Measurements from ENCODE around the gene GAS2L1.

The GAS2L1 gene

DNA sequence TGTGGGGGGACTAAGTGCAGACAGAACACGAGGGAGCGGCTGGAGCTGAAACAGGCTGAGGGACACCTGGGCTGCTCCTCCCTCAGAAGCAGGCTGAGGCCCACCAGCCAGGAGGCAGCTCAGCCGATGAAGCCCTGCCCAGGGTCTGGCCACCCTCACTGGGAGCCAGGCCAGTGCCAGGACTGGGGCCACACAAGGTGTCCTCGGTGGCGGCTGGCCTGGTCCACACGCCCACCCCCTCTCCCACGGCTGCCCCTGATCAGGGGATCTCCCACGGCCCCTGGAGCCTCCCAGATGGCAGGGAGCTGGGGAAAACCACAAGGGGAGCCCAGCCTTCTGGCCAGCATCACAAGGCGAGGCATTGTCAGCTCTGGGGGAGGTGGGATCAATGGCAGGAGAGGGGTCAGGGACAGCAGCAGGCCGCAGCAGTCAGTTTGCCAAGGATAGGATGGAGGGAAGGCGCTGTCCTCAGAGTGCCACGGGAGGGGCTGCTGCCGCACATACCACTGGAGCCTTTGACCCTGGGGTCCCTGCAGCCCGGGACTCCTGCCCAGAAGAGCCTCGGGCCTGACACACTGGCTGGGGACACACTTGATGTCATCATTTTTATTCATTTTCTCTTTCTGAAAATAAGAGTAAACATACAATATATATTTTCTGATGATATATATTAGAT is 20.8 kb downstream of the GAS2L1 start:
- DNase-seq (ENCODE audit: low read depth in 2 of 2), result no peak

DNA sequence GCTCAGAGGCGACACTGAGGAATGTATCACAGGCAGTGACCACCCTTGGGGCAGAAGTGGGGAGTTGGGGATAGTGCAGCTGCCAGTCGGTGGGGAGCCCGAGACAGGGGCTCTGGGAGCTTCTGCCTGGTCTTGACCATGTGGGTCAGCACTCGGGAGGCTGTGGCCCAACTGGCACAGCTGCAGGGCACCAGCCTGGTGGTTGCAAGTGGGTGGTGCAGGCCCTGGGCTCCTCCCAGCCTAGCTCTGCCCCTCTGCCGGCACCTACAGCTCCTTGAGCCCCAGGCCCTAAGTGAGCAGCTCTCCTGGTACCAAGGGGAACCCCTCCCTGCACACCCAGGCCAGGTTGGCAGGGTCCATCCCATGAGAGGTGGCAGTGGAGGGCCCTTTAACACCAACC is 21.6 kb downstream of the GAS2L1 start:
- no peak for DNase-seq (ENCODE audit: low read depth in 2 of 2)

DNA sequence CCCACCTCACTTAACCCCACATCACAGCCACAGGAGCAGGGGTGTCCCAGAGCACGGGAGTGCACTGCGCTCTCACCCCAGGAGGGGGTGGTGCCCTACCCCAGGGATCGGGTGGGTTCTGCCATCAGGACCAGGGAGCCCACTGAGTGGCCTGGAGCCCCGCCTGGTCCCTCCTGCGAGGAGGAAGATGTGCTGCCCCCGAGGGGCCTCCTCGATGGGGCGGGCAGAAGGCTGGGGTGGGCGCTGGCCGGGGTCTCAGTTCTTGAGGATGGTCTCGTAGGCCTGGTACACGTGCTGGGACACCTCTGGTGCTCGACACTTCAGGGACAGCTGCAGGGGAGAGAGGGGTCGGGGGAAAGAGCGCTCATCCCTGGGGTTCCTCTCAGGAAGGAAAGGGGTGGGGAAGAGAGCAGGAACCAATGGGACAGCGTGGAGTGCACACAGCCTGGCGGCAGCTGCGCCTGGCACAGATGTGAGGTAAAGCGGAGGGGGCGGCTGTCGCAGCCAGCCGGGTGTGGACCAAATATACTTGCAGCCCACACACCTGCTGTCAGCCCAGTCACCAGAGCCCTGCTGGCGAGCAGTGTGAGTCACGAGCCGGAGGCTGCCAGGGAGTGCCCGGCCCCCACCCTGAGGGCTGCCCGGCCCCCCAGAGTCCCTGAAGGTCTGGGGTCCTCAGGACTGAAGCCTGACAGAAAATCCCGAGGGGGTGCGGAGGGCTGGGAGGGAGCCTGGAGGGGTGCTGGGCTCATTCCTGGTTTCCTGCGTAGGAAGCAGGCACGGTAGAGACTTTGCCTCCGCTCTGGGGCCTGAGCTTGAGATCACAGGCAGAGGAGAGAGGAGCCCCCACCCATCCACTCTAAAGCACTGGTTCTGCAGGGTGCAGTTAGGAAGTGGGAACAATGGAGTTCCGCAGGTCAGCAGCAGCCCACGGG is 22.4 kb downstream of the GAS2L1 start:
- no peak for DNase-seq (ENCODE audit: low read depth in 2 of 2)

DNA sequence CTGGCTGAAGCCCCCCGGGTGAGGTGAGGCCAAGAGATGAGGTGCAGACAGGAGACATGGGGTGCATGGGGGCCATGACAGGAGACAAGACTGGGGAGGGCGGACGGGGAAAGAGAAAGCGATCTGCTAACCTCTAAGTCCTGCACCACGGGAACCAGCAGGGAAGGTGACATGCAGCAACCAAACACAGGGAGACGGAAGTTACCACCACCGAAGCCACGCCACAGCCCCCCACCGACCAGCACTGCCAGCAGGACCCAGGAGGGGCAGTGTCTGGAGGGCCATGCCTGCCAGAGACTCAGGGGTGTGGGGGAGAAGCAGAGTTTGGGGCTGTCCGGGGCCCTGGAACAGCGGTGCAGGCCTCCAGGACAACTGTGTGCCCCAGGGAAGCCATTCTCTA is 23.1 kb downstream of the GAS2L1 start:
- no peak for DNase-seq (ENCODE audit: low read depth in 2 of 2)

DNA sequence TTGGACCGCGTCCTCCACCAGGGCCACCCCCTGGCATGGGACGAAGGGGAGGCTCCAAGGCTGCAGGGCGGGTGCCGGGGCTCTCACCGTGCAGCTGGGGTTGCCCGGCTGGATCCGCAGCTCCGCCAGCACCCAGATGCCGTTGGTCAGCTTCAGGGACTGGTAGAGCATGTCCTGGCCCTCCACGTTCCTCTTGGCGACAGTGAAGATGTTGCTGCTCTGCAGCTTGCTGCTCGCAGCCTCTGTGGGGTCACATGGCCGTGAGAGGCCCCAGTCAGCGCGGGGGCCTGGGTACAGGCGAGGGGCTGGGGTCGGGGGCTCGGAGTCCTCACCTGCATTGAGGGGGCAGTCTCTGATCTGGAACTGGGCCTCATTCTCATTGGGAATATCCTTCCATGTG is 23.8 kb downstream of the GAS2L1 start:
- no peak for DNase-seq (ENCODE audit: low read depth in 2 of 2)

DNA sequence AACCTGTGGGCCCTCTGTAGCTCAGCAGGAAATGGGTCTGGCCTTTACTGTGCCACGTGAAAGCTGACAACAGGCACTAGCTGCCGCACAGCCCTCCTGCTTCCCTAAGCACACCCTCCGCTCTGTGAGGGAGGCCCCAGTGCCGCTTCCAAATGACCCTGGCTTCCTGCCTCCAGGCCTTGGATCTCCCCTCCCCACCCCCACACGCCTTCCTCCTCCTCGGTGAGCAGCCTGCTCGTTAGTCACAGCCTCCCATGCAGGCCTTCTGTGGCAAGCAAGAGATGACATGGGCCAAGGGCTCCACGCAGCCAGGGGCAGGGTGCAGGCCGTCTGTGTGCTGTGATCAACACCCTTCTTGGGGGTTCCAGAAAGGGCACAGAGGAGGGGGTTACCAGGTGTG is 24.3 kb downstream of the GAS2L1 start:
- no peak for DNase-seq (ENCODE audit: low read depth in 2 of 2)

DNA sequence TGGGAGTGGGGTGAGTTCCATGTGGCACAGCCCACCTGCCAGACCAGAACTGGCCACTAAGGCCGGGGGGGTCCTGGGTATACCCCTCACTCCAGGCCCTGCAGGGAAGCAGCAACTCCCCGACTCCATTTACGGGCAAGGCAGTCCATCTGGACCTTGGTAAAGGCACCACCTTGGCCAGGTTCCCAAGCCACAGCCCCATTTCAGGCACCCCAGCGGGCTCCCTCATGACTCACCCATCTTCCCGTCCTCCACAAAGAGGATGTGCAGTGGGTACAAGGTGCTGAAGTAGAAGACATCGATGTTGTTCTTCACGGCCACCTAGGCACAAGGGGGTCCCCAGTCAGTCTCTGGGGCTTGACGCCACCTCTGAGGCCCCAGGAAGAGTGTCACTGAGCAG is 24.8 kb downstream of the GAS2L1 start:
- no peak for DNase-seq (ENCODE audit: low read depth in 2 of 2)

DNA sequence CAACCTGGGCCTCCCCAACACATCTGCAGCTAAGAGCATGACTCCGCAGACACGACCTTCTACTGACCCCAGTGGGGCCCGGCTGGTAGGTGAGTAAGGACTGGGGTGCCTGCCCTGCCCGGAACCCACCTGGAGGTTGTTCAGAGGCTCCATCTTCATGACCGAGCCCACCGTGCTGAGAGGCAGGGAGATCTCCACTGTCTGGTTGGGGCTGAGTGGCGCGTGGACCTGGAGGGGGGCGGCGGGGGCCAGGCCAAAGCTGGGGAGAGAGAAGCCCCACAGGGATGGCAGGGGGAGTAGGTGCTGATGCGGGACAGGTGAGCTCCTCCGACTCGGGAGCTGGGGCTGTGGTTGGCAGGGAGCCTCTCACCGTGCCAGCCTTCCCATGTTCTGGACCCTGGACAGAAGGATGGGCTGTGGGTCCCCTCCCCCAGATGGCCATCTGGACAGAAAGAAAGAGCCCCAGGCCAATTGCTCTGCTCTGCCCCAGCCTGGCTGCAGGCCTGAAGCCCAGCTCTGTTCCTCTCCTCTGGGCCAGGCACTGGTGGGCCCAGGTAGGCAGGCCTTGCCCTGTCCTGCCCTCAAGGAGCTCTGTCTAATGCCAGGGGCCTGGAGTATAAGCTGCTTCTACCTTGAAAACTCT is 25.3 kb downstream of the GAS2L1 start:
- no peak for DNase-seq (ENCODE audit: low read depth in 2 of 2)

DNA sequence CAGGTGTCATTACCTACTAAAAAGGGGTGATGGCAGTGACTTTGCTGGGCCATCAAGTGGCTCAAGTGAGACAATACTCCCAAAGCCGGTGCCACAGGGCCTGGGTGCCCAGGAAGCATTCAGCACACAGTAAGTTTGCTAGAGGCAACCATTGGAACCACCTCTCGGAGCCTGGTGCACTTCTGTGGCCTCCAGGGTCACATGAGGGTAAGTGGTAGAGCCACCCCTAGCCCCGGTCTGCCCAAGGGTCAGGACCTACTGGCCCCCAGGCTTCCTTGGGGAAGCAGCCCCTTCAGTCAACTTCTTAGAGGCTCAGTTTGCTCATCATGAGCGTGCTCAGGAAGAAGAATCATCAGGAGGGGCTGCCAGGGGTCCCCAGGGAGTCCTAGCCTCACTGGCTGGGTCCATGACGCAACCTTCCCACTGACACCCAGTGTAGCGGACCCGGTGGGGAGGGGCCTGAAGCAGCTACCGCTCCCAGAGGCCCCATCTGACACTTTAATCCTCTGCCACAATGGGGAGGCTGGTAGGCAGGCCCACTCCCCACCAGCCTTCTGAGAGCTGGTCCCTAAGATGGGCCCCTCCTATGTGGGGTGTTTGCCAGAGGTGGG is 26.5 kb downstream of the GAS2L1 start:
- DNase-seq (ENCODE audit: low read depth in 2 of 2), result no peak

DNA sequence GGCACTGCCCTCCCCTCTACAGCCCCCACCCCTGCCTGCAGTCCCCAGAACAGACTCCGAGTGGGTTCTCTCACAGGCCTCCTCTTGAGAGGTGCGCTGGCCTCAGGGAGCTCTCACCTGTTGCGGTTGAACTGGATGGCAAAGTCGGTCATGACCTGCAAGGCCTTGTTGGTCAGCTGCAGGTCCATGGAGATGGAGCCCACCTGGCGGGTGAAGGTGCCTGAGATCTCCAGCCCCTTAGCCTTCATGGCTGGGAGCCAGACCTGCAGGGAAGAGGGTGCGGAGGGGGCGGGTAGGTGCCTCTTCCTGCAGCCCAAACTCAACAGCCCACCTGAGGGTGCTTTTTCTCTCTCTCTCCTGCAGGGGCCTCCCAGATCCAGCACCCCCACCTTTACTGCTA is 27.7 kb downstream of the GAS2L1 start:
- no peak for DNase-seq (ENCODE audit: low read depth in 2 of 2)

DNA sequence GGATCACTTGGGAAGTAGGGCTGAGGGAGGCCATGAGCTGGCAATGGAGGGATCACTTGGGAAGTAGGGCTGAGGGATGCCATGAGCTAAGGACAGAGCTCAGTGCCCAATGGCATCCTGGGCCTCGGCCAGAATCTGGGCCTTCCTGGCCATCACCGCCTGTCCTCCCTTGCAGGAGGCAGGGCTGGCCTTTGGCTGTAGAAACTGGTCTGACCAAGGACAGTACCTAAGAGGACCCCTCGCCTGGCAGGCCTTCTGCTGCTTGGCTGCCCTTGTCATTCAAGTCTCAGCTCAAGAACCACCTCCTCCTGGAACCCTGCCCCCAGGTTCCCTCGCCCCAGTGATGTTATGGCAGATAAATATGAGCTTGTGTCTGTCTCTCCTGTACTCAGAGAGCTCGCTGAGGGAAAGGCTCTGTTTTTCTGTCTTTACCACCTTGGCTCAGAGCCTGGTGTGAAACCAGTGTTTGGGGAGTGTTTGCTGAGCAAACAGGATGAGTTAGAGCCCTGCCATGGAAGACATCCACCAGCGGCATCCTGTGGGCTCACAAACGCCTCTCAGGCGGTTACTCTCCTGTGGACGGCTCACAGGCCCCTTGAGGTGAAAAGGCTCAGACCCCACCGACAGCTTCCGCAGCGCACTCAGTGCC is 28.4 kb downstream of the GAS2L1 start:
- DNase-seq (ENCODE audit: low read depth in 2 of 2), result no peak

DNA sequence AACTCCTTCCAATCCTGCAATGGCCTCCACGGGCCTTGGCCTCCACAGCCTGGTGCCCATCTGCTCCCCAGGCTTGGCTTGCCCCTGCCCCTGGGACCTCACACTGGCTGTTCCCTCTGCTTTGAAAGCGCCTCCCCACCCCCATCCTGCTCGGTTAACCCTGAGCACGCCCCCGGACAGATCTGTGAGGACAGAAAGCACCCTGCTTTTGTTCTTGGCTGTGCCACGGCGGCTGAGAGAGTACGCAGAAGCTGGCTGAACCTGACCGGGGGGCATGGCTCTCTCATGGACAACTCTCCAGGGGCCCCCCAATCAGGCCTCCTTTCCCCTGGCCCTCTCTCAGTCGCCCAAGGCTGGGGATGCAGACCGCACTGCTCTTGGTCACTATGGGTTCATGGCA is 29.2 kb downstream of the GAS2L1 start:
- no peak for DNase-seq (ENCODE audit: low read depth in 2 of 2)

DNA sequence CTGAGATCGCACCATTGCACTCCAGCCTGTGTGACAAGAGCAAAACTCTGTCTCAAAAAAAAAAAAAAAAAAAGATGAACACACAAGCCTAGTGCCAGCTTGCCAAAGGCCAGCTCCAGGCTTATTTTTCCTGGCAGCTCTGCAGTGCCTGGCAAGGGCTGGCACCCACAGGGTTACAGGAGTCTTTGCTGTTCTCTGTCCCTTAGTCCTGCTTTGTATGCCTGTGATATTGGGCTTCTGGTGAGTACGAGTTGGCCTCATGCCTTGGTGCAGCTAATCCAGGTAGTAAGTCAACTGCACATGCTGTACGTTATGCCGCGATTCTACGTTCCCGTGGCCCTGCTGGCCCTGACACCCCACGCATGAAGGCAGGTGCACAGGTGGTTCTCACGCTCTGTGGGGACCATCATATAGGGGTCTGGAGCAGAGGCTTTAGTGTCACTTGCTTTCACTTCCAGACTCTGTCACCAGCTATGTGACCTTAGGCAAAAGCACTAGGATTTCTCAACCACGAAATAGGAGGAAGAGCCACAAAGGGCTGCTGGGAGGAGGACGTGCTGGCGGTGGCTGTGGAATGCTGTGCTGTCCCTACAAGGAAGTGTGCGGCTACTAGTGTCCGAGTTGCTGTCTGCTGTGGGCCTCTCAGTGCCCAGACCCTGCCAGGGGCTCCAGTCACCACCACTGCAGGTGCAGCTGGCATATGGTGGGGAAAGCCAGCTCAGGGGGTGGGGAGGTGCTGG is 30.5 kb downstream of the GAS2L1 start:
- no peak for DNase-seq (ENCODE audit: low read depth in 2 of 2)

DNA sequence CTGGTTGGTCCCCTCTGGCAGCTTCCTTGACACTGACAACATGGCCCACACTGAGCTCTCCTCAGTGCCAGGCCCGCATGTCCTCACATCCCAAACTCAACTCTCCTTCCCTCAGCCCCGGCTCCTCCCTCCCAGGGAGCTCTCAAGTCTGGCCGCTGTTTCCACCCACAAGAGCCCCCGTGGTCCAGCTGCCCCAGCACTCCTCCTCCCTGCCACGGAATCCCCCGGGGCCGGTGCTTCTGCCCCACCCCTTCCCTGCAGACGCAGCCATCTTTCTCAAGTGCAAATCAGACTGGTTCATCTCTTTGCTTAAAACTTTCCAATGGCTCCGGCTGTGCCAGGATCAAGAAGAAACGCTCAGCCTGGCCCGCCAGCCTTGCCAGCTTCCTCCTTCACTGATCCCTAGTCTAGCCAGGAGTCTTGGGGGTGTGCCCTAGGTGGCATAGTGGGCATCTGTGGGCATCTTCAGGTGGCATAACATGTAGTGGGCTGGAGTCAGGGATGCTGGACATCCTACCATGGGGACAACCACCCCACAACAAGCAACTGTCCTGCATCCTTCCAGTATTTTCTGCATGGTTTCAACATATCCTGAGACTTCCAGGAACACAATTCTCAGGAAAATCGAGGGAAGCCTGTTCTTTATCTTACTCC is 31.3 kb downstream of the GAS2L1 start:
- DNase-seq (ENCODE audit: low read depth in 2 of 2), result no peak

DNA sequence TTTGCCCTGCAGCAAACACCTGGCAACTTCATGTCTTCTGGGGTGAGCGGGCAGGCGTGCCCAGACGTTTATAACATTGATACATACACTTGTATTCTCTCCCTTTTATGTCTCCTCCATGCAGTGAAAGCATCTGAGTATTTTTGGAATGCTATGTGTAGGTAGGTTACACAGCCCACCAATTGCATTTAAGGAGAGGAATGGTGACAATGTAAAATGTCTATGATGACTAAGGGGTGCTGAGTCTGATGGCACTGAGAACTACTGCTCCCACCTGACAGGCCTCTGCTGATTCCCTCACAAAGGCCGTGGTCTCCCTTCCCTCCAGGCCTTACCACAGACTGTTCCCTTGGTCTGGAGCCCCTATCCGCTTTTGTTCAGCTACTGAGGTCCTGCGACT is 31.9 kb downstream of the GAS2L1 start:
- no peak for DNase-seq (ENCODE audit: low read depth in 2 of 2)

DNA sequence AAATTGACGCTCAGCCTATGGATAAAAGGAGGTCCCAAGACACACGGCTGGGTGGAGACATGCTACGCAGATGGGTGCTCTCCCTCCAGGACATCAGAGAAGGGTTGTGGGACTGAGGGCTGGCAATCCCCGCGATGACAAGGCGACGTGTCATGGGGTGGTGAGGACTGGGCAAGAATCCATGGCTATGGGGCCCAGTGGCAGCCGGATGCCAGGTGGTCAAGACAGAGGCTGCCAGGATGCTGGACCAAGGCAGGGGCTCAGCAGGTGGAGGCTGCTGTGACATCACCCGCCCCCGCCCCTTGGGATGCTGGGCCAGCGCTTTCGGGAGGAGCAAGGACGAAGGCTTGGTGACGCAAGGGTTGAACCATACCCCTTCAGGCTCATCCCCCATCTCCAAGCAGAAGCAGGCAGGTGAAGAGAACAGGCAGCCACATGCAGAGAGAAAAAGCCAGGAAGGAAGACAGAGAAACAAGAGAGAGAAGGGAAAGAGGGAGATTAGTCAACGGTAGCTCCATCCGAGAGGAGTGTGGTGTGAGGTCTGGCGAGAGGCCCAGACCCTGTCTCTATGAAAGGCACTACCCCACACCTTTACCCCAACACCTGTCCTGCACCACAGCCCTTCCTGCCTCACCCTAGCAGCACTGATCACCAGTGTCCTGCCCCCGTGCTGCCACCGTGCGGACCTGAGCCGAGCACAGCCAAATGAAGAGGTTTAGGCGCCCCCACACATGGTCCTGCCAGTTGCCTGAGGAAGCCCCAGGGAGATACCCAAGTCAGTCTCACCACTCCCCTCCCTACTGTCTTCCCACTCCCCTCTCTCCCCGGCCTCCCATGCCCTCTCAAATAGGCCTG is 33.2 kb downstream of the GAS2L1 start:
- DNase-seq (ENCODE audit: low read depth in 2 of 2), result no peak

DNA sequence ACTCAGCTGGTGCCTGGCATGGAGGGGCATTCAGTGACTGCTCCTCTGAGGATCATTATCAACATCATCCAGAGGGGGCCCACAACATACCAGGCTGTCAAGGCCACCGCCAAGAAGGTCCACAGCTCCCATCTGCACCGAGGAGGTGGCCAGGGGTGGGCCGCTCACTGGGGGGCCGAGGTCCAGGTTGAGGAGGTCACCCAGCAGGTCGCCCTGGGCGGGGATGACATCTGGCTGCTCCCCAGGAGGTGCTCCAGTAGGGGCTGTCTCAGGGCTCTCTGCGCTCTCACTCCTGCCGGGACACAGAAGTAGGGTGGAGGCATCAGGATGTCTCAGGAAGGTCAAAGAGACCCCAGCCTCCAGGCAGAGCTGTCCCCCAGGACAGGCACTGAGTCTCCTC is 34.1 kb downstream of the GAS2L1 start:
- DNase-seq (ENCODE audit: low read depth in 2 of 2), result no peak

DNA sequence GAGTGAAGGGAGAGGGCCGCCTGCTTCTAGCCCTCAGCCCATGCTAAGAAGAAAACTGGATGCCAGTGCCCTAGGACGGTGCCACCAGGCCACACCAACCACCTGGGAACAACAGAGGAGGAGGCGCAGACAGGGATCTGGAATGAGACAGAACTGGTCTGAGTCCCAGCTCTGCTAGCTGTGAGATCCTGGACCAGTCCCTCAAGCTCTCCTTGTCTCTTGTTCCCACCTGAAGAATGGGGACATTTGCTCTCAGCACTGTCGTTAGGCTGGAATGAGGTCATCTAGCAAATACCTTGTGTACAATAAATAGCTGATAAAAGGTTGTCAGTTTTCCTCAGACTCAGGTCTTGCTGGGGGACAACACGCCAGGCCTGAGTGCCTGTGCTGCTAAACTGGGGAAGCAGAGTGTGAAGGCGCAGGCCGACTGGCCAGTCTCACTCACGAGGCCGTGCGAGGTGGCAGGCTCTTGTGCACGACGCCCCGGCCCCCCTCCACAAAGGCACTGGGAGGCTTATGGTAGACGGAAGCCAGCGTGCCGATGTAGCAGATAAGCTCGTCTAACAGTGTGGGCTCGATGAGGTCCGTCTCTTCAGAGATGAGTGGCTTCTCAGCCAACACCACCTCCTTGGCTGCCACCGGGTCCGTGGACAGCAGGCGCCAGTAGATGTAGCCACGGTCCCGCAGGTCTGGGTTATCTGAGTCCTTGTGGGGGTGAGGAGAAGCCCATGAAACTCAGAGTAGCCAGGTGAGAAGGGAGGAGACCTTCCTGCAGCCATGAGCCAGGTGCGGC is 34.8 kb downstream of the GAS2L1 start:
- no peak for DNase-seq (ENCODE audit: low read depth in 2 of 2)

DNA sequence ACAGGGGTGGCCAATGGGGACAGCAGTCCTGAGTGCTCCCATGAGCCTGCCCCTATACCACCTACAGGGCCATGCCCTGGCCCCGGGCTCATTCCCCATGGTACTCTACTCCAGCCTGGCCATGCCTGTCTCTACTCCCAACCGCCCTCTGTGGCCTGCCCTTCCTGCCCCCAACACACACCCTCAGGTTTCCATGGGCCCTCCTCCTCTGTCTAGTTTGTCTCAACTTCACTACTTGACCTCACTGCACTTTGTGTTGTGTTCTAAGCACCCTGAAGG is 35.3 kb downstream of the GAS2L1 start:
- DNase-seq (ENCODE audit: low read depth in 2 of 2), result no peak
